BE2C (cell line): ENCODE results near the gene P3H2.
"Not testable (repeated sequence)": the region's sequence is repeated elsewhere in the genome, so short reads cannot be mapped to it uniquely, and the experiment has no call there.

Experiments
- DNase-seq: peaks from one replicate; pipeline ENCODE4 v3.0.0-alpha.2; 2020
- H3K27me3 ChIP-seq: fragments of 250-450 bp; sonication (Bioruptor Pico); 2 replicates; pipeline ENCODE4 v1.5.1; 2020; ENCODE audit warnings: mild to moderate bottlenecking
- H3K36me3 ChIP-seq: fragments of 250-450 bp; sonication (Bioruptor Pico); 2 replicates; pipeline ENCODE4 v1.5.1; 2020; ENCODE audit warnings: mild to moderate bottlenecking
- H3K4me1 ChIP-seq: fragments of 250-450 bp; sonication (Bioruptor Pico); 2 replicates; pipeline ENCODE4 v1.5.1; 2020
- H3K4me3 ChIP-seq: 2 replicates; pipeline ENCODE4 v1.5.1; 2011; ENCODE audit warnings: low read depth, low read length
- H3K9me3 ChIP-seq: fragments of 250-450 bp; sonication (Bioruptor Pico); 2 replicates; pipeline ENCODE4 v1.5.1; 2020
- CTCF ChIP-seq: IDR thresholded peaks from 2 replicates; pipeline ENCODE4 v1.5.1; 2012; ENCODE audit warnings: mild to moderate bottlenecking, low read depth, low read length

Gene P3H2

GRCh38 chr3:190086191-190086590 lies 34.5 kb downstream of the P3H2 start:
- DNase-seq: no peak

GRCh38 chr3:190084983-190085382 lies 35.7 kb downstream of the P3H2 start:
- TF ChIP-seq CTCF: no peak
- no peak overlapping the region for H3K4me3 ChIP-seq
- H3K36me3 ChIP-seq: no peaks in the 10 kb centered on the region
- no peak for DNase-seq
- no peaks in the 10 kb centered on the region for H3K27me3 ChIP-seq
- no peaks in the 10 kb centered on the region for H3K4me1 ChIP-seq
- H3K9me3 ChIP-seq: no peaks in the 10 kb centered on the region; the same call in 1 of the 2 replicates

More at GRCh38 chr3:190086191-190086590, 34.5 kb downstream of the P3H2 start:
- no peaks in the 10 kb centered on the region for H3K27me3 ChIP-seq
- TF ChIP-seq CTCF: no peak
- H3K4me1 ChIP-seq: no peaks in the 10 kb centered on the region
- H3K9me3 ChIP-seq: no peaks in the 10 kb centered on the region; the same call in 1 of the 2 replicates
- H3K4me3 ChIP-seq: no peak overlapping the region
- H3K36me3 ChIP-seq: no peaks in the 10 kb centered on the region

GRCh38 chr3:190083635-190084034 lies 37.1 kb downstream of the P3H2 start:
- Histone ChIP-seq H3K4me3 (no peak overlapping the region), H3K36me3 (no peaks in the 10 kb centered on the region), H3K27me3 (no peaks in the 10 kb centered on the region), H3K9me3 (no peaks in the 10 kb centered on the region; the same call in 1 of the 2 replicates), H3K4me1 (no peaks in the 10 kb centered on the region)
- no peak for DNase-seq
- no peak for TF ChIP-seq CTCF

GRCh38 chr3:190081389-190081788 lies 39.3 kb downstream of the P3H2 start:
- no peak for TF ChIP-seq CTCF
- no peaks in the 10 kb centered on the region for H3K27me3 ChIP-seq
- no peak for DNase-seq
- H3K9me3 ChIP-seq: no peaks in the 10 kb centered on the region
- no peaks in the 10 kb centered on the region for H3K36me3 ChIP-seq
- no peak overlapping the region for H3K4me3 ChIP-seq
- H3K4me1 ChIP-seq: no peaks in the 10 kb centered on the region

- not testable (repeated sequence) for H3K4me1 ChIP-seq, H3K27me3 ChIP-seq, H3K36me3 ChIP-seq, H3K4me3 ChIP-seq, H3K9me3 ChIP-seq, DNase-seq
These were observed 41.5 kb downstream of the P3H2 start for GRCh38 chr3:190079173-190079572.

- H3K4me3 ChIP-seq: no peak overlapping the region
- H3K36me3 ChIP-seq: no peaks in the 10 kb centered on the region
- no peaks in the 10 kb centered on the region; the same call in 1 of the 2 replicates for H3K9me3 ChIP-seq
- no peaks in the 10 kb centered on the region for H3K4me1 ChIP-seq
- no peak for DNase-seq
- no peaks in the 10 kb centered on the region for H3K27me3 ChIP-seq
- no peak for TF ChIP-seq CTCF
These were observed 43.2 kb downstream of the P3H2 start for GRCh38 chr3:190077395-190078045.
